PC-3 (cell line): ENCODE results near the gene TERB2.
"Not testable (repeated sequence)": the region's sequence is repeated elsewhere in the genome, so short reads cannot be mapped to it uniquely, and the experiment has no call there.

ENCODE experiments used
- CTCF ChIP-seq: fragments of 300-600 bp; sonication (generic); conservative IDR thresholded peaks from 2 replicates; pipeline ENCODE4 v1.5.1; 2017; ENCODE audit warnings: antibody characterized with exemption, low read depth, mild to moderate bottlenecking, low read length
- EZH2 ChIP-seq: fragments of 300-600 bp; sonication (generic); IDR thresholded peaks from one replicate; pipeline ENCODE4 v1.6.1; 2017; ENCODE audit warnings: antibody characterized with exemption, mild to moderate bottlenecking, low read length; ENCODE audit not compliant: unreplicated experiment
- EZH2phosphoT487 ChIP-seq: fragments of 300-600 bp; sonication (generic); IDR thresholded peaks from 2 replicates; pipeline ENCODE4 v1.6.1; 2018; ENCODE audit warnings: mild to moderate bottlenecking, antibody characterized with exemption, low read length, borderline replicate concordance

DNA sequence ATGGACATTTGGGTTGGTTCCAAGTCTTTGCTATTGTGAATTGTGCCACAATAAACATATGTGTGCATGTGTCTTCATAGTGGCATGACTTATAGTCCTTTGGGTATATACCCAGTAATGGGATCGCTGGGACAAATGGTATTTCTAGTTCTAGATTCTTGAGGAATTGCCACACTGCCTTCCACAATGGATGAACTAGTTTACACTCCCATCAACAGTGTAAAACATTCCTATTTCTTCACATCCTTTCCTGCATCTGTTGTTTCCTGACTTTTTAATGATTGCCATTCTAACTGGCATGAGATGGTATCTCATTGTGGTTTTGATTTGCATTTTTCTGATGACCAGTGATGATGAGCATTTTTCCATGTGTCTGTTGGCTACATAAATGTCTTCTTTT lies 58.6 kb downstream of the TERB2 start:
- not testable (repeated sequence) for TF ChIP-seq CTCF, EZH2phosphoT487, EZH2
